ENCODE results near the gene ACVR1.

GRCh38 chr2:157699806-157700205, 176.3 kb downstream of the ACVR1 start:
- TF ChIP-seq, protein P1, sequence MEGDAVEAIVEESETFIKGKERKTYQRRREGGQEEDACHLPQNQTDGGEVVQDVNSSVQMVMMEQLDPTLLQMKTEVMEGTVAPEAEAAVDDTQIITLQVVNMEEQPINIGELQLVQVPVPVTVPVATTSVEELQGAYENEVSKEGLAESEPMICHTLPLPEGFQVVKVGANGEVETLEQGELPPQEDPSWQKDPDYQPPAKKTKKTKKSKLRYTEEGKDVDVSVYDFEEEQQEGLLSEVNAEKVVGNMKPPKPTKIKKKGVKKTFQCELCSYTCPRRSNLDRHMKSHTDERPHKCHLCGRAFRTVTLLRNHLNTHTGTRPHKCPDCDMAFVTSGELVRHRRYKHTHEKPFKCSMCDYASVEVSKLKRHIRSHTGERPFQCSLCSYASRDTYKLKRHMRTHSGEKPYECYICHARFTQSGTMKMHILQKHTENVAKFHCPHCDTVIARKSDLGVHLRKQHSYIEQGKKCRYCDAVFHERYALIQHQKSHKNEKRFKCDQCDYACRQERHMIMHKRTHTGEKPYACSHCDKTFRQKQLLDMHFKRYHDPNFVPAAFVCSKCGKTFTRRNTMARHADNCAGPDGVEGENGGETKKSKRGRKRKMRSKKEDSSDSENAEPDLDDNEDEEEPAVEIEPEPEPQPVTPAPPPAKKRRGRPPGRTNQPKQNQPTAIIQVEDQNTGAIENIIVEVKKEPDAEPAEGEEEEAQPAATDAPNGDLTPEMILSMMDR (IDR thresholded peaks at IDR 0.05; ENCODE audit: extremely low read depth in 1 of 2, insufficient read depth in 1 of 2, low read depth in 1 of 2, low read length in 2 of 2), result no peak
- TF ChIP-seq MAX (IDR thresholded peaks at IDR 0.05; ENCODE audit: insufficient read depth, insufficient read length) (no peak), POLR2AphosphoS5 (IDR thresholded peaks at IDR 0.05; ENCODE audit: insufficient read depth, low read depth, low read length) (no peak)

Measured in endothelial cell of umbilical vein (primary cell).